GM18951 (cell line): ENCODE results near the gene KIAA1671.
"Not testable (repeated sequence)": the region's sequence is repeated elsewhere in the genome, so short reads cannot be mapped to it uniquely, and the experiment has no call there.

Experiments
- POLR2A ChIP-seq: IDR thresholded peaks from 4 replicates; pipeline ENCODE4 v1.6.1; 2011; ENCODE audit warnings: mild to moderate bottlenecking; ENCODE audit not compliant: insufficient read length, insufficient read depth; ENCODE audit errors: extremely low read depth
- in situ Hi-C: fragments of 300-500 bp; cut with MboI; formaldehyde crosslinking; loops from one replicate; pipeline ENCODE4 v1.12.0; 2022; ENCODE audit warnings: low sequenced_read_pairs, mixed read lengths, inconsistent platforms; ENCODE audit not compliant: unreplicated experiment

KIAA1671 gene

DNA sequence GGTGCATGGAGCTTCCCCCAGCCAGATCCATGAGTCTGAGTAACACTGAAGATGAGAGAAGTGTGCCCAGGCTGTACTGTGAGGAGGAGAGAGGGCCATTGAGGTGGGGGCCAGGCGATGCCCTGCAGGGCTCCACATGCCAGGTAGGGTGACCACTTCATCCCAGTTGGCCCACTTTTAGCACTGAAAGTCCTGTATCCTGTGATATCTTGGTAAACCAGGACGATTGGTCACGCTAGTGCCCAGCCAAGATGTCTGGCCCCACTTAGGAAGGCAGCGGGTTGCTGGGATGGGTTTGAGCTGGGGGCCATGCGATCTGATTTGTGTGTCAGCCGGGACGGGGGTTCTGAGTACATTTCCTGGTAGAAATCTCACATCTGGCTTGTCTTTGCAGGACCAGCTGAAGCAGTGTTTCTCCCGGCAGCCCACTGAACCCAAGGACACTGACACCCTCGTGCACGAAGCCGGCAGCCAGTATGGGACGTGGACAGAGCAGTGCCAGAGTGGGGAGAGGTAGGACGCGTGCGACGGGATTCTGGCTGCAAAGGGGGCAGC lies 218.0 kb downstream of the KIAA1671 start:
- TF ChIP-seq POLR2A = no peak
- in situ Hi-C loops = no loop called here

DNA sequence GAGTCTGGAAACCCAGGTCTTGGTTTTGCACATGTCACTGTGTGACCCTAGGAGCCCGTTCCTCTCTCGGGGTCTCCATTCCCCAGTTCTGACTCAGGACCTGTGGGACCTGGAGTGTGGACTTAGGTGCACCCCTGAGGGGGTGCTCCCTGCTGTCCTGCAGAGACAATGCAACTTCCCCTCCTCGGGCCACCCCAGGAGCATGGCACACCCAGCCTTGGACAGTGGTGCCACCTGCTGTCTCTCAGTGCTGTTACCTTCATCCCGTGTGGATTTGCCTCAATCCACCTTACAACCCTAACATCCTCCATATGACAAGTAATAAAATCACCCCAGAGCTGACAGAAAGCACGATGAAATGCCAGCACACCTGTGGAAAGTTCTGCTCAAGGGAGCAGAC lies 219.6 kb downstream of the KIAA1671 start:
- in situ Hi-C loops = no loop called here

DNA sequence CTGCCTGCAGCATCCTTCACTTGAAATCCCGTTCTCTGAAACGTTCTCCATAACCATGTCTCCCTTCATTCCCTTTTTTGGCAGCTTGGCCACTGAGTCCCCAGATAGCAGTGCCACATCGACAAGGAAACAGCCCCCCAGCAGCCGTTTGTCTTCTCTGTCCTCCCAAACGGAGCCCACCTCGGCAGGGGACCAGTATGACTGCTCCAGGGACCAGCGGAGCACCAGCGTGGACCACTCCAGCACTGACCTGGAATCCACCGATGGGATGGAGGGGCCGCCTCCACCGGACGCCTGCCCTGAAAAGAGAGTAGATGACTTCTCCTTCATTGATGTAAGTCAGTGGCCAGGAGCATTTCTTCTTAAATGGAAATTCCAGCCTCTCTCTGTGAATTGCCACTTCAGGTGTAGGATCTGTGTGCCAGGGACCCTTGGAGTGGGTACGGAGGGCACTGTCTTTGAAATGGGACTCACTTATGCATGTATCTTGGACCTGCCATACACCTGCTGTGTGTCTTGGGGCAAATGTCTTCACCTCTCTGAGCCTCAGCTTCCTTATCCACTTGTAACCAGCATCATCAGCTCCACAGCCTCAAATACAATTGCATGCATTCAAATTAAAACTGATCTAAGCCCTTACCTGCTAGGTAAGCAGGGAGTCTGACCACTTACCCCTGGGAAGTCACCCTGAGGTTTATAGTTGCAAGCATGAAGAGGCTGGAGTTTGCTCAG lies 221.8 kb downstream of the KIAA1671 start:
- TF ChIP-seq POLR2A = no peak
- in situ Hi-C loops = no loop called here

More for the DNA sequence above, 219.6 kb downstream of the KIAA1671 start:
- no peak for TF ChIP-seq POLR2A

DNA sequence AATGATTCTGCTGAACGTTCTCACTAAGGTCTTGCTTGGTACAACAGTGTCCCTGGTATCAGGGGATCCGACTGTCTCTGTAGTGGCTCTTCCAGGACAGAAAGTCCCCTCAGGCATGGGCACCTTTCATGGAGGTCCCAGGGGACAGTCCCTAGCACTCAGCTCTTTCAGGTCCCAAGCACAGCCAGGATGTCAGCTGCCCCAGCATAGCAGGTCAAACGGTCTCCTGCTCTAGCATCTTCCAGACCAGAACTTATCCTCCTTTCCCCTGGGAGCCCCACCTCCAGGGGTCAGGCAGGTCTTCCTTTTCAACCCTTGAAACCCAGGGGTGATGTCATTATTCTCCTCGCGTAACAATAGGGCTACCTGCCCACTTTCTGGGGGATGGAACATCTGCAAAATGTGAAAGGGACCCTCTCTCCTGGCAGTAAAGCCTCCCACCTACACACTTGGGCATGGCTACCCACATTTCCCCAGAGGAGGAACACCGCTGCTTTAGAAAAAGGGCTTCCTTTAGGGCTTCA lies 222.4 kb downstream of the KIAA1671 start:
- in situ Hi-C loops = no loop called here
- no peak for TF ChIP-seq POLR2A

DNA sequence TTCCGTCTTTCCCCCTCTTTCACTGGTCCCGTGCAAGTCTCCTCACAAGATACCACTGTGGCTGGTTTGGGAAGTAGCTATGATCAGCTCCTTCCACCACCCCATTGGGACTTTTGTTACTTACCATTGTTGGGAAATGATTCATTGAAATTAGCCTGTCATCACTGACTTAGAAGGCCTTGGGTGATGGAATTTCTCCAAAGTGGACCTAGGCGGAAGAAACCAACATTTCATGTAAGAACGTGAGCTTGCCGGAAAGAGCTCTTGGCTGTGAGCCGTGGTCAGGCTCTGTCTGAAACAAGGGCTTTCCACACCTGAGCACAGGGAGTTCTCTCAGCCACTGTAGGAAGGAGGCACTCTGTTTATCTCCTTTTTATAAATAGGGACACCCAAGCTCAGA lies 223.7 kb downstream of the KIAA1671 start:
- TF ChIP-seq POLR2A = no peak
- in situ Hi-C loops = no loop called here

DNA sequence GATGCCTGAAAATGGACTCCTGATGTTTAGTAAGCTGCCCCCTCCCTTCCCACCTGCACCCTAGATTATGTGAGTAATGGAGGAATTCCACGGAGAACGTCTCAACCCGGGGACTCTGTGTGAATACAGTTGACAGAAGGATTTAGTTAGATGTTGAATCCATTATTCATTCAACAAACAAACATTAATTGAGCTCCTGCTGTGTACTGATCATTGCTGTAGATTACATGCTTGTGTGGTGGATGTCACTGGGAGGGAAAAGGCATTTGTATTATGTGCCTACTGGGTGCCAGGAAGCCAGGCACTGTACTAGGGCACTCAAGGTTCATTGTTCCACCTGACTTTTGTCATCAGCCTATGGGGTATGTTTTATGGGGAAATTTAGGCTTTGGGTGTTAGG lies 224.3 kb downstream of the KIAA1671 start:
- no peak for TF ChIP-seq POLR2A
- in situ Hi-C loops = no loop called here

DNA sequence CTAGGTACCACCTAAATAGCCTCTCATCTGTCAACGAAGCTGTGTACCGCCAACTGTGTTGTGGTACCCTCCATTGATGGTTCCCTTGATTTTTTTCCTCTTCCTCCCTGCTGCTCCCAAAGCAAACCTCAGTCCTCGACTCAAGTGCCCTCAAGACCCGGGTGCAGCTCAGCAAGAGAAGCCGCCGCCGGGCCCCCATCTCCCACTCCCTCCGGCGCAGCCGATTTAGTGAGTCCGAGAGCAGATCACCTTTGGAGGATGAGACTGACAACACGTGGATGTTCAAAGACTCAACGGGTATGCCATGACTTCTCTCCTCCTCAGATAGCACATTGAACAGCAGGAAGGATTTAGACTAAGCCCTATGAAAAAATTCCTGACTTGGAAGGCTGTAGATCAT lies 224.7 kb downstream of the KIAA1671 start:
- in situ Hi-C loops = no loop called here
- TF ChIP-seq POLR2A = no peak

DNA sequence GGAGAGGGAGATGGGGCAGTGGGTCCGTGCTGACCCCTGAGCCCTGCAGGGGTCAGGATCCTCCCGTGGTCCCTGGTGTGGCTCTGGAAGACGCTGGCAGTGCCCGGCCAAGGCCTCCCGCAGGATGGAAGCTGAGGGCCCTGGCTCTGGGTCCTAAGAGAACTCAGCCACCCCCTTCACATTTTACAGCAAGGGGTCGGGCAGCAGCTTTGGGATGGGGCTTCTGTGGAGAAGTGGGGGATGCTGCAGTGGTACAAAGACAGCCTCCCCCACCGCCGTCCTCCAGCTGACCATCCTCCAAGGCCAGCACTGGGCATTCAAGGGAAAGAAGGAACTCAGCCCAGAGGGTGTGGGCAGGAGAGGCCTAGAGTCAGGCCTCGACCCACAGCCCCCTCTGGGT lies 225.4 kb downstream of the KIAA1671 start:
- no peak for TF ChIP-seq POLR2A
- in situ Hi-C loops = no loop called here

DNA sequence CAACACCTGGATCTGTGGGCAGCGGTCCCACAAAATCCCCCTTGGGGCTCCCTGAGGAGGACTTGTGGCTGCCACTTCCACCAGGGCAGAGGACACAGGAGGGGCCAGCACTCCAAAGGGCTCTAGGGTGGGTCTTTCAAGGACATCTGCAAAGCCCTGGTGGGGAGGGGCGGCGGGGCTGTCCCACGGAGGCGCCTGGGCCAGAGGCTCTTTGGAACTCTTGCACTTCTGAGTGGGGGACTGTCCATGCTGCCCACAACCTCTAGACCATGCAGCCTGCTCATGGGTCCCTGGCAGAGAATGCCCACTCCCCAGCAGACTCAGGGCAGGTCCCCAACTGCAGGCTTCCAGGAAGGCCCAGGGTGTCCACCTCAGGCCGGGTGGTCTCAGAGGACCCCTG lies 225.8 kb downstream of the KIAA1671 start:
- in situ Hi-C loops = not testable (repeated sequence)

DNA sequence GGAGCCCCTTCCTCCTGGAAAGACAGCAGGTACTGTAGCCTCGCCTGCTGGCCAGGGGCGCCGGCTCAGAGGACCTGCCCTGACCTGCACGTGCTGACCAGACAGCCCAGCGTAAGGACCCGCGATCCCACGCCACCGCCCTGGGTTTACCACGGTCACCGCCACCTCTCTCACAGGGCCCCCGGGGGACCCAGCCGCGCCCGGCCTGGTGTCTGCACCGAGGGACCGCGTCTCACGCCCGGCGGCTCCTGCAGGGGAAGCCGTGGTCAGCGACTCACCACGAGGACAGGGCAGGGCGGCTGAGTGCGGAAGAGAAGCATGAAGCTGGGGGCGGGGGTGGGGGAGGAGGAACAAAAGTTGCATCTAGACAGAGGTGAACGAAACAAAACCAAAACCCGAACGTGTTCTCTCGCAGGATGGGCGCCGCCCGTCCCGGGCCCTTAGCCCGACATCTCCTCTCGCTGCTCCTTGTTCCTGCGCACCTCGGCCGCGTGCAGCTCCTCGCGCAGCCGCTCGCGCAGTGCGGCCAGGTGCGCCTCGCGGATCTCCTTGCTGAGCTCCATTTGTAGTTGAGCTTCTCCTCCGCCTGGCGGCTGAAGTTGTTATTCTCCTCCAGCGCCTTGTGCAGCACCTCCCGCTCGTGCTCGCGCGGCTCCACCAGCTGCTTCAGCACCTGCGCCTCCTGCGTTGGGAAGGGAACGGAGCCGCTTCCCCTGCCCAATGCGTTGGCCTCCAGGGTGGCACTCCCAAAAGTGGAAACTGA lies 226.5 kb downstream of the KIAA1671 start:
- in situ Hi-C loops = not testable (repeated sequence)

DNA sequence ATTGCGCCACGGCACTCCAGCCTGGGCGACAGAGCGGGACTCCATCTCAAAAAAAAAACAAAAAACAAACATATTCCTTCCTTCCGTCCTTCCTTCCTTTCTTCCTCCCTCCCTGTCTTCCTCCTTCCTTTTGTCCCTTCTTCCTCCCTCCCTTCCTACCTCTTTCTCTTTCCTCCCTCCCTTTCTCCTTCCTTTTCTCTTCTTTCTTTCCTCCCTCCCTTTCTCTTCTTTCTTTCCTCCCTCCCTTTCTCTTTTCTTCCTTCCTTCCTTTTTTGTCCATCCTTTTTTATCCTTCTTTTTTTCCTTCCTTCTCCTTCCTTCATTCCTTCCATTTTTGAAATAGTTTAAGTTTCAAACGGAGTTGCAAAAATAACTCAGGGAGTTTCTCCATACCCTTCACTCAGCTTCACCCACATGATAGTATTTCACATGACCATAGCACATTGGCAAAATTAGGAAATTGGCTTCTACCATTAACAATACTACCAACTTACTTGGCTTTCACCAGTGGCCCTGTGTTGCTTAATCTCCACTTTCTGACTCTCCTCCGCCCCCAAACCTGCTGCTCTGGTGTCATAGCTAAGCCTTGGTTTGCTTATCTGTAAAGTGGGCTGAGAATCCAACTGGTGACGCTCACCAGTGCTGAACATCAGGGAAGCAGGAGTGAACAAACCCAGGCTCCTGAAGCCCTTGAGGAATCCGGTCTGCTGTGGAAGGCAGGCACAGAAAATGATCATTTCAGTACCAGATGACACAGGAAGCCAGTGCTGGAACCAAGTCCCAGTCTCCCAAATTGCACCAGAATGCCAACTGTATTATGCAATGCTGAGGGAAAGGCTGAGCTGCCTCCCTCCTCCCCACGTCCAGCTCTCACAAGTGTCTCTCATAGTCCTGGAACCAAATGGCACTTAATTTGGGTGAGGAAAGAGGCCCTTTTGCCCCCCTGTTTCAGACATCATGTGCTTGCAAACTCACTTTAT lies 229.9 kb downstream of the KIAA1671 start:
- no peak for TF ChIP-seq POLR2A
- in situ Hi-C loops = no loop called here

DNA sequence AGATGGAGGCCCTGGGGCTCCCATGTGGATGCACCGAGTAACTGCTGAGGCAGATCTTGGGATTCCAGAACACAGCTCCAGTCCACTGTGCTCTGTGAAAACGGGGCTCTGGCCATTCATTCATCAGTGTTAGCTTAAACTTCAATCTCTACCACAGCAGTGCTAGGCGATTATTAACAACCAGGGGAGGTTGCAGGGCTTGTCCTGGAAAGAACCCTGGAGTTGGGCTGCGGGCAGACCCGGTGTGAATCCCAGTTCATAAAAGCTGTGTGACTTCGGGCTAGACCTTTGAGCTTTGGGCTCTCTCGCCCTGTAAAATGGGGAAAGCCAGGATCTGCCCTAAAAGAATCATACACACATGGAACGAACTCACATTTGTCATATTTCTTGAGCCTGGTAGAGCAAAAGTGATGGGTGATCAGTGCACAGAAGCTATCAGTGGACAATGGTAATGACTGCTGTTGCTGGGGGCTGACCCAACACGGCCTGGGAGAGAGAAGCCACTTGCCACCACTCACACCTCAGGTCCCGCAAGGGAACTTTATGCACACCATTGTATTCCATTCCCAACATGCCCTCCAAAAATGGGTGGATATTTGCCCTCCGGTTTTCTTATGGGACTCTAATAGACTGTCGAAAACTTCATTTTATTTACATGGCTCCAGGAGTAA lies 231.6 kb downstream of the KIAA1671 start:
- in situ Hi-C loops = no loop called here
- TF ChIP-seq POLR2A = no peak
